Naive B cell (primary cell): ENCODE data around the gene SNCA. TPM values are rescaled to one million over a fixed set of nuclear protein-coding genes. Genes with fewer than 3 reads are reported as not detected.
A peak's percentile ranks its signal among the peaks of the same experiment; 100 is the strongest.

Experiments
- ATAC-seq, 2 donors: fragments of 150-1000 bp; cut with Tn5 transposase; 2 replicates each; pipeline ENCODE4 v1.10.0; 2021; ENCODE audit warnings: low read depth in 2 of 2, mild to moderate bottlenecking in 2 of 2, moderate library complexity in 2 of 2
- DNase-seq: peaks from one replicate; pipeline ENCODE4 v3.0.0; 2022
- H3K27ac Mint-ChIP-seq, 6 donors: one replicate each; pipeline ENCODE4 v1.8.0; 2020 to 2022; ENCODE audit warnings: mild to moderate bottlenecking in 6 of 6, mixed read lengths in 6 of 6, moderate library complexity in 5 of 6, inconsistent platforms in 2 of 6
- H3K27me3 Mint-ChIP-seq, 3 donors: one replicate each; pipeline ENCODE4 v1.8.0; 2021 to 2022; ENCODE audit warnings: mixed read lengths in 3 of 3, mild to moderate bottlenecking in 1 of 3
- H3K36me3 Mint-ChIP-seq, 2 donors: one replicate each; pipeline ENCODE4 v1.8.0; 2020 to 2022; ENCODE audit warnings: mixed read lengths in 2 of 2, inconsistent platforms in 1 of 2, mild to moderate bottlenecking in 1 of 2
- H3K4me1 Mint-ChIP-seq, 3 donors: one replicate each; pipeline ENCODE4 v1.8.0; 2020 to 2022; ENCODE audit warnings: mixed read lengths in 3 of 3, inconsistent platforms in 1 of 3, mild to moderate bottlenecking in 1 of 3, moderate library complexity in 1 of 3
- H3K4me3 Mint-ChIP-seq, 8 donors: one replicate each; pipeline ENCODE4 v1.8.0; 2020 to 2022; ENCODE audit warnings: mild to moderate bottlenecking in 8 of 8, mixed read lengths in 8 of 8, moderate library complexity in 8 of 8, inconsistent platforms in 2 of 8
- H3K9me3 Mint-ChIP-seq, 7 donors: one replicate each; pipeline ENCODE4 v1.8.0; 2020 to 2022; ENCODE audit warnings: mixed read lengths in 7 of 7, mild to moderate bottlenecking in 5 of 7, inconsistent platforms in 2 of 7, moderate library complexity in 1 of 7
- polyA plus RNA-seq, 6 donors: library from polyadenylated mRNA; unstranded; fragments of 300-500 nt; fragmentation: Illumina TruSeq; gene quantifications; one replicate each; pipeline ENCODE4 v1.2.3, GENCODE V29; 2021; ENCODE audit warnings: low read depth in 6 of 6

Gene SNCA
- polyA plus RNA-seq, 6 donors from 2014 or later: 1.1 to 4.1 (median 2.2) TPM; not detected in 1

- H3K9me3 Mint-ChIP-seq: peaks cover 0 to 6% (median 0%) of the 10 kb centered on the region in 7 donors
- ATAC-seq (no peak), DNase-seq (no peak)
- H3K27ac Mint-ChIP-seq: no peak overlapping the region
- H3K4me1 Mint-ChIP-seq: no peaks in the 10 kb centered on the region
- no peaks in the 10 kb centered on the region for H3K27me3 Mint-ChIP-seq
- H3K36me3 Mint-ChIP-seq: no peaks in the 10 kb centered on the region
- no peak overlapping the region for H3K4me3 Mint-ChIP-seq
These were observed 71.4 kb downstream of the SNCA start for GRCh38 chr4:89765528-89765927.

- Mint-ChIP-seq H3K27ac (no peak overlapping the region), H3K36me3 (no peaks in the 10 kb centered on the region), H3K4me1 (no peaks in the 10 kb centered on the region), H3K4me3 (no peak overlapping the region), H3K27me3 (no peaks in the 10 kb centered on the region), H3K9me3 (no peaks in the 10 kb centered on the region)
- ATAC-seq (no peak), DNase-seq (no peak)
These were observed 74.7 kb downstream of the SNCA start for GRCh38 chr4:89762311-89762710.

GRCh38 chr4:89759426-89759825, 77.5 kb downstream of the SNCA start:
- Mint-ChIP-seq H3K27me3 (no peaks in the 10 kb centered on the region), H3K4me1 (no peaks in the 10 kb centered on the region), H3K36me3 (no peaks in the 10 kb centered on the region), H3K4me3 (no peak overlapping the region), H3K27ac (no peak overlapping the region), H3K9me3 (no peaks in the 10 kb centered on the region)
- ATAC-seq (no peak), DNase-seq (no peak)

GRCh38 chr4:89757154-89757719, 79.7 kb downstream of the SNCA start:
- Mint-ChIP-seq H3K36me3 (no peaks in the 10 kb centered on the region), H3K4me3 (no peak overlapping the region), H3K4me1 (no peaks in the 10 kb centered on the region), H3K9me3 (no peaks in the 10 kb centered on the region), H3K27me3 (no peaks in the 10 kb centered on the region), H3K27ac (no peak overlapping the region)
- no peak for ATAC-seq
- DNase-seq: no peak

- Mint-ChIP-seq H3K27me3 (no peaks in the 10 kb centered on the region), H3K27ac (no peak overlapping the region)
These were observed 81.7 kb downstream of the SNCA start for GRCh38 chr4:89755220-89755619.

GRCh38 chr4:89754531-89754930, 82.4 kb downstream of the SNCA start:
- H3K27ac Mint-ChIP-seq: no peak overlapping the region
- no peak for ATAC-seq

More at GRCh38 chr4:89755220-89755619, 81.7 kb downstream of the SNCA start:
- Mint-ChIP-seq H3K4me3 (no peak overlapping the region), H3K36me3 (no peaks in the 10 kb centered on the region), H3K4me1 (no peaks in the 10 kb centered on the region), H3K9me3 (no peaks in the 10 kb centered on the region)
- ATAC-seq: no peak
- no peak for DNase-seq

GRCh38 chr4:89753601-89754066, 83.3 kb downstream of the SNCA start:
- Mint-ChIP-seq H3K4me3 (no peak overlapping the region), H3K9me3 (no peaks in the 10 kb centered on the region), H3K36me3 (no peaks in the 10 kb centered on the region), H3K27me3 (no peaks in the 10 kb centered on the region), H3K4me1 (no peaks in the 10 kb centered on the region), H3K27ac (no peak overlapping the region)
- ATAC-seq: no peak
- no peak for DNase-seq

More at GRCh38 chr4:89754531-89754930, 82.4 kb downstream of the SNCA start:
- H3K4me1 Mint-ChIP-seq: no peaks in the 10 kb centered on the region
- no peaks in the 10 kb centered on the region for H3K9me3 Mint-ChIP-seq
- H3K36me3 Mint-ChIP-seq: no peaks in the 10 kb centered on the region
- DNase-seq: no peak
- no peak overlapping the region for H3K4me3 Mint-ChIP-seq
- H3K27me3 Mint-ChIP-seq: no peaks in the 10 kb centered on the region

- ATAC-seq (no peak), DNase-seq (no peak)
- Mint-ChIP-seq H3K27ac (no peak overlapping the region), H3K9me3 (no peaks in the 10 kb centered on the region), H3K4me3 (no peak overlapping the region), H3K4me1 (no peaks in the 10 kb centered on the region), H3K36me3 (no peaks in the 10 kb centered on the region), H3K27me3 (no peaks in the 10 kb centered on the region)
These were observed 83.9 kb downstream of the SNCA start for GRCh38 chr4:89752932-89753598.

- H3K9me3 Mint-ChIP-seq: no peaks in the 10 kb centered on the region
- H3K27ac Mint-ChIP-seq: no peak overlapping the region
- ATAC-seq (no peak), DNase-seq (no peak)
- H3K4me1 Mint-ChIP-seq: no peaks in the 10 kb centered on the region
- no peaks in the 10 kb centered on the region for H3K27me3 Mint-ChIP-seq
- no peak overlapping the region for H3K4me3 Mint-ChIP-seq
- no peaks in the 10 kb centered on the region for H3K36me3 Mint-ChIP-seq
These were observed 85.5 kb downstream of the SNCA start for GRCh38 chr4:89751416-89751815.

- no peaks in the 10 kb centered on the region for H3K9me3 Mint-ChIP-seq
- H3K4me1 Mint-ChIP-seq: no peaks in the 10 kb centered on the region
- ATAC-seq (no peak), DNase-seq (no peak)
- H3K27ac Mint-ChIP-seq: no peak overlapping the region
- H3K4me3 Mint-ChIP-seq: no peak overlapping the region
- H3K27me3 Mint-ChIP-seq: no peaks in the 10 kb centered on the region
- H3K36me3 Mint-ChIP-seq: no peaks in the 10 kb centered on the region
These were observed 90.6 kb downstream of the SNCA start for GRCh38 chr4:89746377-89746776.

- H3K9me3 Mint-ChIP-seq: no peaks in the 10 kb centered on the region
- no peaks in the 10 kb centered on the region for H3K36me3 Mint-ChIP-seq
- no peak for ATAC-seq
- H3K27ac Mint-ChIP-seq: peak overlapping the region in 1 of 6 donors; percentile 39
- H3K4me1 Mint-ChIP-seq: no peaks in the 10 kb centered on the region
- DNase-seq: no peak
- H3K27me3 Mint-ChIP-seq: no peaks in the 10 kb centered on the region
- no peak overlapping the region for H3K4me3 Mint-ChIP-seq
These were observed 91.3 kb downstream of the SNCA start for GRCh38 chr4:89745708-89746107.

GRCh38 chr4:89744914-89745313, 92.0 kb downstream of the SNCA start:
- no peaks in the 10 kb centered on the region for H3K4me1 Mint-ChIP-seq
- H3K27me3 Mint-ChIP-seq: no peaks in the 10 kb centered on the region
- no peak overlapping the region for H3K4me3 Mint-ChIP-seq
- no peaks in the 10 kb centered on the region for H3K36me3 Mint-ChIP-seq
- DNase-seq: no peak
- H3K27ac Mint-ChIP-seq: no peak overlapping the region
- H3K9me3 Mint-ChIP-seq: no peaks in the 10 kb centered on the region
- no peak for ATAC-seq

- Mint-ChIP-seq H3K36me3 (no peaks in the 10 kb centered on the region), H3K4me3 (no peak overlapping the region)
These were observed 95.2 kb downstream of the SNCA start for GRCh38 chr4:89741768-89742167.

GRCh38 chr4:89739311-89739988, 97.5 kb downstream of the SNCA start:
- H3K4me1 Mint-ChIP-seq: no peaks in the 10 kb centered on the region
- peaks cover 0 to 9% (median 0%) of the 10 kb centered on the region in 7 donors for H3K9me3 Mint-ChIP-seq
- DNase-seq: no peak
- H3K27ac Mint-ChIP-seq: no peak overlapping the region
- H3K36me3 Mint-ChIP-seq: no peaks in the 10 kb centered on the region
- ATAC-seq: no peak
- no peak overlapping the region for H3K4me3 Mint-ChIP-seq
- no peaks in the 10 kb centered on the region for H3K27me3 Mint-ChIP-seq

More at GRCh38 chr4:89741768-89742167, 95.2 kb downstream of the SNCA start:
- Mint-ChIP-seq H3K4me1 (no peaks in the 10 kb centered on the region), H3K9me3 (peaks cover 0 to 9% (median 0%) of the 10 kb centered on the region in 7 donors), H3K27ac (no peak overlapping the region), H3K27me3 (no peaks in the 10 kb centered on the region)
- no peak for ATAC-seq
- DNase-seq: no peak
